T-helper 9 cell (primary cell): Measurements from ENCODE around the gene MYADML2.
"Not testable (repeated sequence)": the region's sequence is repeated elsewhere in the genome, so short reads cannot be mapped to it uniquely, and the experiment has no call there.

Source experiments
- DNase-seq: peaks from one replicate; pipeline ENCODE4 v3.0.0-alpha.2; 2020
- total RNA-seq, 2 donors: gene quantifications; one replicate each; lab custom pipeline; 2026; lab: John Stamatoyannopoulos, UW

Gene MYADML2, protein sequence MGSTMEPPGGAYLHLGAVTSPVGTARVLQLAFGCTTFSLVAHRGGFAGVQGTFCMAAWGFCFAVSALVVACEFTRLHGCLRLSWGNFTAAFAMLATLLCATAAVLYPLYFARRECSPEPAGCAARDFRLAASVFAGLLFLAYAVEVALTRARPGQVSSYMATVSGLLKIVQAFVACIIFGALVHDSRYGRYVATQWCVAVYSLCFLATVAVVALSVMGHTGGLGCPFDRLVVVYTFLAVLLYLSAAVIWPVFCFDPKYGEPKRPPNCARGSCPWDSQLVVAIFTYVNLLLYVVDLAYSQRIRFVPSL
- total RNA-seq = 0 reads per million in 2 donors

DNA sequence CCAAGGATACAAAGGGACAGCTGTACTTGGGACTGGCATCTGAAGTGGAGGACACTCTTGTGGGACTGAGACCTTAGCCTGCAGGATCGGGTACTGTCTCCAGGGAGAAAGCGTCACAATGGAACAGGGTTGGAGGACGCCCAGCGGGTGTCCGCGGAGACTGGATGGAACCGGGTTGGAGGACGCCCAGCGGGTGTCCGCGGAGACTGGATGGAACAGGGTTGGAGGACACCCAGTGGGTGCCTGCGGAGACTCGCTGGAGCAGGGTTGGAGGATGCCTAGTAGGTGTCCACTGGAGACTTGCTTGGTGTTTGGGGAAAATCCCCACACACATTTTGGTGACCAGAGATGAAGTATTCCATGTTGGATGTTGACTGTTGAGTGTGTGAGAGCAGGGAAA lies at the start of gene MYADML2:
TSS of gene MYADML2 (minus strand) at position 45 of the 400 bp plus-strand sequence. CDS start 5,492 bp downstream, outside the sequence.
- DNase-seq = no peak

DNA sequence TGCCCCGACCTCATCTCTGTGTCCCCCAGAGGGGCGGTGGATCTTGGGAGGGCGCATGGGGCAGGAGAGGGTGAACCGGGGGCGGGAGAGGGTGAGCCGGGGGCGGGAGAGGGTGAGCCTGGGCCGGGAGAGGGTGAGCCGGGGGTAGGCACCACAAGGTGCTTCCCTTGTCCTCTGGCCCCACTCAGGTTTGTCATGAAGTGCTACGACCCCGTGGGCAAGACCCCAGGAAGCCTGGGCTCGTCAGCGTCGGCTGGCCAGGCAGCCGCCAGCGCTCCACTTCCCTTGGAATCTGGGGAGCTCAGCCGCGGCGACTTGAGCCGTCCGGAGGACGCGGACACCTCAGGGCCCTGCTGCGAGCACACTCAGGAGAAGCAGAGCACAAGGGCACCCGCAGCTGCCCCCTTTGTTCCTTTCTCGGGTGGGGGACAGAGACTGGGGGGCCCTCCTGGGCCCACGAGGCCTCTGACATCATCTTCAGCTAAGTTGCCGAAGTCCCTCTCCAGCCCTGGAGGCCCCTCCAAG lies 49.3 kb upstream of the MYADML2 start:
- DNase-seq = no peak

DNA sequence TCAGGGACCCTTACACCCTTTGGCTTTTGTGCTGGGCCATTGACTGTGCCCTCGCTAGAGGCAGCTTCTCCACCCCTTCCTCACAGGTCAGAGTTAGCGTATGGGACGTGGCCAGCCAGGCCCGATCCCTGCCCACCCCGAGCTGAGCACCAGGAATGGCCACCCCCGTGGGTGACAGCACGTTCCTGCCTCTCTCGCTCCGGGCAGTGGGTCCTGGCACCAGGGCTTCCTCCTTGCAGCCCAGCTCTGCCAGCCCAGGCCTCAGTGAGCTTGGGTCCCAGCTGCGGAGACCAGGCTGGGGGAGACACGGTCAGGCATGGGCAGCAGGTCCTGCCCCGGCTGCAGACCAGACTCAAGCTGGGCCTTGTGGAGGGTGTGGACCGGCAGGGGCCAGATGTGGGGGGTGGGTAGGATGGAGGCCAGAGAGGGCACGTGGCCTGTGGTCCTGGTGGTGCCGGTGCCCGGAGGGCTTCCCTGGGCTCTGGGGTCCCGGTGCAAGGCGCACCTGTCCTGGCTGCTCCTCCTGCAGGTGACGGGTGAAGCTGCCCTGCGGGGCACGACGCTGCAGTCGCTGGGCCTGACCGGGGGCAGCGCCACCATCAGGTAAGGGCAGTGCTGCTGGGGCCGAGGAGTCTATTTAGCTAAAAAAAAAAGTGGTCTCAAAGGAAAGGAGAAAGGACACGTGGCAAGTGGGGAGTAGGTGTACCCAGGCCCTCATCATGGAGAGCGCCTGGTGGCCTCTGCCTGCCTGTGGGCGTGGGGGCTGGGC lies 48.6 kb upstream of the MYADML2 start:
- DNase-seq = no peak

DNA sequence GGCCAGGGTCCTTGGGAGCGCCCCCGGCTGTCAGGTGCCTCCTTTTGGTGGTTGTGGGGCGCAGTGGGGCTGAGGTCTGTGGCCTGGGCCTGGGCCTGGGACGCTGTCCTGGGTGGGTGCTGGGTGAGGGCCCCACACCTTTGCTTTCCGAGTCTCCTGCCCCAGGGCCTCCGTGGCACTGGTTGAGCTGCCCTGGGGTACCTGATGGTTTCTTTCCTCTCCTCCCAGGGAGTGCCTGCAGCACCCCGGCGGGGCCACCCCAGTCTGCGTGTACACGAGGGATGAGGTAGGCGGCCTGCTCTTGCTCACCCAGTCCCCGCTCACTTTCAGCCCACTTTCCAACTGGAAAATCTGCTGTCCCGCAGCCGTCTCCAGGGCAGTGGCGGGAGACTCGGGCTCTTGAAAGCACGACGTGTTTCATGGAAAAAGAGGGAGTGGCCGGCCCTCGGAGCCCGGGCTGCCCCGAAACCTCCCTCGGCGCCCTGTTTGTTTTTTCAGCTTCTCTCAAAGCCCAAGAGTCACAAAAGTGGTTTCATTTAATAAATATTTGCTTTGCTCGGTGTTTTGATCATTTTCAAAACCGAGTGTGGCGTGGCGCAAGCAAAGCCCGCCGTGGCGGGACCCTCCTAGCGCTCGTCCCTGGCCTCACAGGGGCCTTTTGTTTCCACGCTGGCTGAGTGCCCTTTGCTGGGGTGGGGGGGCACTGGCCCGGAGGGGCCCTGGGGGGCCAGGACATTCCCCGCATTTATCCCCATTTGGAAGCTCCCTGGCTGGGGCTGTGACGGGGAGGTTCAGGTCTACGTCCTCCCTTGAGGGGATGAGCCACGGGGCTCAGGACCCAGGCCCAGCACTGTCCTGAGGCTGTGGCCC lies 47.8 kb upstream of the MYADML2 start:
- no peak for DNase-seq

DNA sequence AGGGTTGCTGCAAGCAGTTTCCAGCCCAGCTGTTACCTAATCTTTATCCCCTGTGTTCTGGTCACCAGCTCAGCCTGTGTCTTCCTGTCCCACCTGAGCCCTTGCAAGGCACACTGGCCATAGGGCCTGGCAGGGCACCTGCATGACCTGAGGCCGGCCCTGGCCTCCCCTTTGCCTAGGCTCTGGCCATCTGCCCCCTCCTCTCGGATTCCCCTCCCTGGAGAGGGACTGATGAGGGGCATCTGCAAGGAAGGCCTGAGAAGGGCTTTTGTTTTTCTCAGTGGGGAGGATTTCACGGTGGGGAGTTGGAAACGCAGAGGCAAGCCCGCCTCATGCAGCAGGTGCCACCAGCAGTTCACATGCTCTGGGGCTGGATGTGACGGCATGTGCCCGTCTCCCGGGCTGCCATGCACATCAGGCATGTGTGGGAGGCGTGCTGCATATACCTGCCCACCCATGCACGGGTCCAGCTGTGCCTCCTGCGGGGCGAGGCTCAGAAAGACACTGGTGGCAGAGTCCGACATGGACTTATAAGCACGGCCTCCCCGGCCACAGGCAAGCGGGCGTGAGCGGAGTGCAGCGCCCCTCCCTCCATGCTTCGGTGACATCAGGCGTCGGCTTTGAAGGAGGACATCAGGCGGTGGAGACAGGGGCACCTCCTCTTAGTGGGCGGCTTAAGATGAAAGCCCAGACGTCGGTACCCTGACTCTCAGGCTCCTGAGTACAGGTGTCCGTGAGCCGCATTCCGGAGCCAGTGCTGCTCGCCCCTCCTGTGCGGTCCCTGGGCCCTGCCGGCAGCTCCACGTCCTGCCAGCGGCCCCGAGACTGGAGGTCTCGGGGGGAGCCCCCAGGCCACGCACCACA lies 46.9 kb upstream of the MYADML2 start:
- DNase-seq = no peak

DNA sequence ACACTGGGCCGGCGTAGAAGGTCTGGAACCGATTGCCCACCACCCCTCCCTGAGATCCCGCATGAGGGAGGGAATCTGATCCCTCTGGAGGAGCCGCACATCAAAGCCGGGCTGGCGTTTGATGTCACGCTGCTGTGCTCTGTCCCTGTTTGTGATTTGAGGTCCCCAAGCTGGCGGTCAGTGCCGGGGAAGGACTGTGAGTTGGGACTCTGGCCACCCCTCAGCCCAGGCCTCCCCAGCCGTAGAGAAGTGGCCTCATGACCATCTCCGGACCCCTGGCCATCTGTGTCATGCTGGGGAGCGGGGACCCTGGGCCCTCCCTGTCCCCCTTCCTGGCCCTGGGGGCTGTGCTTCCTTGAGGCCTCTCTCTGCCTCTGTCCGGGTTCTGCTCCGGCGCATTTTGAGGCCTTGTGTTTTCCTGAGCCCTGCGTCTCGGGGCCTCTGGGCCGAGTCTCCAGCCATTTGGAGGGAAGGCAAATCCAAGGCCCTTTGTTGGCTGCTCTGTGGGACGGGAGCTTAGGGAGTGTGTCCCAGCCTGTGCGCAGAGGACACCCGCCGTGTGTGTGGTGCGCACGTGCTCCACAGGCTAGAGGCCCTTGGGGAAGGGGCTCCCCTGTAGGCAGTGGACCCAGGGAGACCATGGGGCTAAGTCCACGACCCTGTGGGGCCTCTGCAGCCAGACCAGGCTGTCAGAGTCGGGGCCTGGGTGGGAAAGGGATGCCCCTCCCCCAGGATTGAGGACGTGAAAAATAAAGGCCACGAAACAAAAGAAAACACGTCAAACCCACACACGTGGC lies 45.5 kb upstream of the MYADML2 start:
- DNase-seq = no peak

DNA sequence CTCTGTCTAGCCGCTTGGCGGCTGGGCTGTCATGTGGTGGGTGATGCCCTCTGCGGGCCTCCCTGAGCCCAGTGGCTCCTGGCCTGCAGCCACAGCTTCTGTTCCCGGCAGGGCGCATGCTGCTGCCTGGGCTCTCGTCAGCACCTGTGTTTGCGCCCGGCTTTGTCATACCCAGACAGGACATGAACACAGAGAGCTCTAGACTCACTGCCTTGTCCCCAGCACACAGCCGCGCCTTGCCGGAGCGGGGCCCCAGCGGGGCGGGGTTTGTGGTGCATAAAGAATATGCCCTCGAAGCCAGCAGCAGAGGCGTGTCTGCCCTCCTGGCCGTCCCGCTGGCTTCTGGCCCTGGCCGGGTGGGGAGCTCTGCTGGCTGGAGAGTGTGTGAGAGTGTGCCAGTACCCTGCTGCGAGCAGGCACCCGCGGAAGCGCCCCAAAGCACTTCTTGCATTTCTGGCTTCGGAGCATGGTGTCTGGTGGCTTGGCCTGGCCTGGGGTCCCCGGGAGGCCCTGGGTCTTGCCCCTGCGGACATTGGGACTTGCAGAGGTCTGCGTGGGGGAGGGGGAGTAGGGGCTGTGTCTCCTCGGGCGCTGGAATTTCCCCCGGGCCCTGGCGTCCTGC lies 44.8 kb upstream of the MYADML2 start:
- no peak for DNase-seq

DNA sequence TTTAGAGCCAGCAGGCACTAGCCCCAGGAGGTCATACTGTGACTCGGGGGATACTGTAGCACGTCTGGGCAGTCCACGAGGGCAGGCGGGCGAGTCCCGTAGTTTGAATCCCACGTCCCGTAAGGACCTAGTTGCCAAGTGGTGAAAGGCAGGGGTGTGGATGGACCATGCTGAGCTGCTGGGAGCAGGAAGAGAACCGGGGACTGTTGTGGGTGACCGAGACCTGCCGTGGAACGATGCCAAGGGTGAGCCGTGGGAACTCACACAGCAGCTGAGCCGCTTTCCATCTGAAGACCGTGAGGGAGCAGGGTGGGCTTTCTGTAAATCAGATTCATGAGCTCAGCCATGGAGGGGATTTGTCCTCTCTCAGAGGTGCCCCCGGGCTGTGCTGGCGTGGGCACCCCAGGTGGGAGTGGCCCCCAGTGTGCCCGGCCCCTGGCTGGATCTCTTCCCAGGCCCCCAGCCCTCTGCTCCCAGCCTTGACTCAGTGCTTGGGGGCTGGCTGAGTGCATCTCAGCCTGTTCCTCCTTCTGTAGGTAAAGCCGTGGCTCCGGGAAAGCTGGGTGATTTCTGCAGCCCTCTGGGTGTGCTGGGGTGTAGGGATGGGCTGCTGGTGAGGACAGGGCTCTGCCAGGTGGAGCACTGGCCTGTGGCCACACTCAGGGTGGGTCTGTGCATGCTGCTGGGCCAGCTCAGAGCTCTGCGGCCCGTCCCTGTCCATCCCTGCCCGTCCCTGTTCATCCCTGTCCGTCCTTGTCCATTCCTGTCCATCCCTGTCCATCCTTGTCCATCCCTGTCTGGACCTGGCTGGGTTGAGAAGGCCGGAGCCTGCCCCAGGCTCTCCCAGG lies 44.0 kb upstream of the MYADML2 start:
- no peak for DNase-seq

DNA sequence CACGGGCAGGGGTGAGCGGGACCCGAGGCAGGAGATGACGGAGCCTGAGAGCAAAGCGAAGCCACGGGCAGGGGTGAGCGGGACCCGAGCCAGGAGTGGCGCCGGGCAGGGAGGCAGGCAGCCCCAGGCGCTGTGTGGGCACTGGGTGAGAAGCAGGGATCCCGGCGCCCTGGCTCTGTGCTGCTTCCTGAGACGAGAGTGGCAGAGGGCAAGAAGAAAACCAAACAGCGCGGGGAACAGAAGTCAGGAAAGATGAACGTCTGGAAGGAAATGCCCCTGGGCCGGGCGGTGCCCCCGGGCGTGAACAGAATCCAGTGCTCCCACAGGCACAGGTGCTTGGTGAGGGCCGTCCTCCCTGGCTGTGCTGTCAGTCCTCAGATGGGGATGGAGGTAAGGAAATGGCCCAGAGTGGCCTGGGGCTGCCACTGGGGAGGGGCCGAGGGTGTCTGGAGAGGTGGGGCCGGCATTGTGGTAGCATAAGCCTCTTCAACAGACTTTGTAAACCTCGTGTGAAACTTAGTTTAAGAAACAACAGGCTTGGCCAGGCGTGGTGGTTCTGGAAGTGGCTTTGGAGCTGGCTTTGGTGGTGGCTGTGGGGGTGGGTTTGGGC lies 40.2 kb upstream of the MYADML2 start:
- no peak for DNase-seq

DNA sequence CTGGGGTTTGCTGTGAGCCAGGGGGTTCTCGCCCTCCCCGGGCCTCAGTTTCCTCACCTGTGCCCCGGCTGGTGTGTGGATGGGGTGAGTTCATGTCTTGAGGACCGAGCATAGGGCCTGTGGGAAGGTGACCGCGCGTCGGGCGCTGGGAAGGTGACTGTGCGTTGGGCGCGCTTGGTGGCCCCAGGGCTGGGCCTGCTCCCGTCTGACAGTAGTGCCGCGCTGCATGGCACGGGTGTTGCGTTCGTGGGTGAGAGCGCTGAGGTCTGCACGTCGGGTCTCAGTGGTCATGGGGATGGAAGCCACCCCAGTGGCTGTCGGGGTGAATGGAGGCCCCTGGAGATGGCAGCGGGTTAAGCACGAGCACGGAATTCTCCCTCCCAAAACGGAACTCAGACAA lies 39.6 kb upstream of the MYADML2 start:
- DNase-seq = no peak

DNA sequence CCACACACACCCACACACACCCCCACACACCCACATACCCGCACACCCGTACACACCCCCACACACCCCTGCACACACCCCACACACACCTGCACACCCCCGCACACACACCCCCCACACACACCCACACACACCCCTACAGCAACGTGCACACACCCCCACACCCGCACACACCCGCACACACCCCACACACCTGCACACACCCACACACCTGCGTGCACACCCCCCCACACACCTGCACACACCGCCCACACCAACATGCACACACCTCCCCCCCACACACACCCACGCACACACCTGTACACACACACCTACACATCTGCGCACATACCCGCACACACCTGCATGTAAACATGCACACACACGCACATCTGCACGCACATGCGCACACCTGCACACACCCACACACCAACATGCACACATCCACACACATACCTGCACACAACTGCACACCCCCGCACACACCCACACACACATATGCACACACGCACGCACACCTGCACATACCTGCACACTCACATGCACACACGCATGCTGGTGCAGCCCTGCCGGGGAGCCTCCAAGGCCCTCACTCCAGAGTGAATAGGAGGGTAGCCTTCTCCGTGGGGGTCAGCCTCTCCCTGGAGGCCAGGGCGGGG lies 37.9 kb upstream of the MYADML2 start:
- DNase-seq = no peak

DNA sequence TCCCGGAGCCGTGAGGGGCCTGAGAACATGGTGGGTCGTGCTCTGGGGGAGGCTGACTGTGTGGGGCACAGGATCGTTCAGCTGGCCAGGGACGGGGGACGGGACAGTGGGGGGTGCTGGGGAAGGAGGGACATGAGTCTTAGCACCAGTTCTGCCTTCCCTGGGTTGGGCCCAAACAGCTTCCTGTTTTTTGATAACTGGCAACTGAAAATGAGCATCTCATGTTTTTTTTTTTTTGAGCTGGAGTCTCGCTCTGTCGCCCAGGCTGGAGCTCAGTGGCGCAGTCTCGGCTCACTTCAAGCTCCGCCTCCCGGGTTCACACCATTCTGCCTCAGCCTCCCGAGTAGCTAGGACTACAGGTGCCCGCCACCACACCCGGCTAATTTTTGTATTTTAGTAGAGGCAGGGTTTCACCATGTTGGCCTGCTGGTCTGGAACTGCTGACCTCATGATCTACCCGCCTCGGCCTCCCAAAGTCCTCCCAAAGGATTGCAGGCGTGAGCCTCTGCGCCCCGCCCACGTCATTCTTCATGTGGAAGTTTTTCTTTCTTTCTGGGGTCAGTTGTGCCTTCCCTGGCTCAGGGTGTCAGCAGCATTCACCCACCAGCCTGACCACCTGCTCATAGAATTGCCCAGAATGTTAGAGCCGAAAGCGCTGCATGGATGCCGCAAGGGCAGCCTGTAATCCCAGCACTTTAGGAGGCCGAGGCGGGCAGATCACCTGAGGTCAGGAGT lies 36.8 kb upstream of the MYADML2 start:
- DNase-seq = no peak

DNA sequence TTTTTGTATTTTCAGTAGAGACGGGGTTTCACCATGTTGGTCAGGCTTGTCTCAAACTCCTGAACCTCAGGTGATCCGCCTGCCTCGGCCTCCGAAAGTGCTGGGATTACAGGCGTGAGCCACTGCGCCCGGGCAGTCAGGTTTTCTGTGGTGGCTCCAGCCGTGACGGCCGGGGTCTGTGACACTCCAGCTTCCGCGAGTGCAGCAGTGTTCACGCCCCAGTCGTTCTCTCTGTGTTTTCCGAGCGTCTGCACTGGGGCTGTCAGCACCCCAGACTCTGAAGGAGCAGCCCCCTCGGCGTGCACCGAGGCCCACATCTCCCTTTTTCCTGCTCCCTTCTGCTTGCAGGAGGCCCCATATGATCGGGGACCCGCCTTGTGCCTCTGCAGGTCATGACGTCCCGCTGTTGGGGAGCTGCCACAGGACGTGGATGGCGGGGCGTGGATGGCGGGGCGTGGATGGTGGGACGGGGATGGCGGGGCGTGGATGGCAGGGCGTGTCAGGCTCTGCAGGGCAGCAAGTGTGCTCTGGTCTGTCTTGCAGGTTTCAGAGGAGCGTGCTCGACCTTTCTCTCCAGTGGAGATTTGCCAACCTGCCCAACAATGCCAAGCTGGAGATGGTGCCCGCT lies 36.1 kb upstream of the MYADML2 start:
- DNase-seq = no peak

DNA sequence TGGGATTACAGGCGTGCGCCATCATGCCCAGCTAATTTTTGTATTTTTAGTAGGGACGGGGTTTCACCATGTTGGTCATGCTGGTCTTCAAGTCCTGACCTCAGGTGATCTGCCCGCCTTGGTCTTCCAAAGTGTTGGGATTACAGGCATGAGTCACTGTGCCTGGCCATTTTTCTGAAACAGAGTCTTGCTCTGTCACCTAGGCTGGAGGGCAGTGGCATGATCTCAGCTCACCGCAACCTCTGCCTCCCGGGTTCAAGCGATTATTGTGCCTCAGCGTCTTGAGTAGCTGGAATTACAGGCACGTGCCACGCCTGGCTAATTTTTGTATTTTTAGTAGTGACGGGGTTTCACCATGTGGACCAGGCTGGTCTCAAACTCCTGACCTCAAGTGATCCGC lies 34.5 kb upstream of the MYADML2 start:
- DNase-seq = not testable (repeated sequence)

DNA sequence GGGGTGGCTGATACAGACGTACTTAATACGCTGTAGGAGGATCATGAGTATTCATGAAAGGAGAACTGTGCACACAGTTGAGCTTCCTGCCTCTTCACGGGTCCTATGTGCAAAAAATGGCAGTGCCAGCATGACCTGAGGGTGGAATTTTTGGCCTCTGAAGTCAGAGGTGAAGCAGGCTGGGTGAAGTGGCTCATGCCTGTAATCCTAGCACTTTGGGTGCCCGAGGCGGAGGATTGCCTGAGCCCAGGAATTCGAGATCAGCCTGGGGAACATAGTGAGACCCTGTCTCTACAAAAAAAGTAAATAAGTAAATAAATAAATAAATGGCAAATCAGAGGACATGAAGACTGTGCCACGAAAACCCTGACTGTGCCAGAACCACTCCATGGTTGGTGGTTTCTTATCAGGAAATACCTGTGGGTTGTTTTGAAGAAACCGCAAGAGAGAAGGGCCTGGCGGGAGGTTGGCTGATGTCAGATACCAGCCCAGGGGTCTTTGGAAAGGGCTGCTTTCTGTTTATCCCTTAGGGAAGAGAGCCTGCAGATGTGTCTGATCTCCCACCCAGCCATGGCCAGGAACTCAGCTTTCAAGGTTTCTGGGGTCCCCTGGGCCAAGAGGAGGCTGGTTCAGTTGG lies 33.8 kb upstream of the MYADML2 start:
- no peak for DNase-seq

DNA sequence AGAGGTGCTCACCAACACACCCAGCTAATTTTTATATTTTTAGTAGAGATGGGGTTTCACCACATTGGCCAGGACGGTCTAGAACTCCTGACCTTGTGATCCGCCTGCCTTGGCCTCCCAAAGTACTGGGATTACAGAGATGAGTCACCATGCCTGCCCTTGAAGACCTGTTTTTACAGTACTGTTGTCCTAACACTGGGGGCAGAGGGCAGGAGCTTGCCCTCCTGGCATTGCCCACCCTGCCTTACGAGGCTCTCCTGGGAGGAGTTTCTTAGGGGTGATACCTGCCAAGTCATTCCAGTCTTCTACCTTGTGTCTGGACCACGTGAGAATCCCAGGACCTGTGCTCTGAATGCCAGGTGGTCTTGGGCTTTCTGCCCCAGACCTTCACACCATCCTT lies 33.1 kb upstream of the MYADML2 start:
- no peak for DNase-seq
